ENCODE measurements around the gene IFNL4.
"Not testable (repeated sequence)": the region's sequence is repeated elsewhere in the genome, so short reads cannot be mapped to it uniquely, and the experiment has no call there.

IFNL4 gene

GRCh38 chr19:39248806-39249205 is at the start of gene IFNL4:
TSS of gene IFNL4 (minus strand) at chr19:39248856.
- DNase-seq = no peak

GRCh38 chr19:39297931-39298634 is 49.4 kb upstream of the IFNL4 start:
- DNase-seq = no peak

GRCh38 chr19:39296906-39297305 is 48.2 kb upstream of the IFNL4 start:
- peak in 2 of 3 experiments; percentile 5 to 11 for DNase-seq

GRCh38 chr19:39296055-39296645 is 47.5 kb upstream of the IFNL4 start, which contains the start of gene IFNL1:
TSS of gene IFNL1 (plus strand) at chr19:39296407. CDS start at chr19:39296422, 15 bp downstream.
- no peak for DNase-seq

GRCh38 chr19:39293394-39293793 is 44.7 kb upstream of the IFNL4 start:
- DNase-seq = no peak

GRCh38 chr19:39284032-39284431 is 35.4 kb upstream of the IFNL4 start:
- DNase-seq = no peak

- no peak for DNase-seq
These were observed 33.4 kb upstream of the IFNL4 start for GRCh38 chr19:39282021-39282420.

GRCh38 chr19:39277598-39277997 is 28.9 kb upstream of the IFNL4 start:
- no peak for DNase-seq

- DNase-seq = no peak
These were observed 28.1 kb upstream of the IFNL4 start for GRCh38 chr19:39276740-39277139.

GRCh38 chr19:39275578-39275977 is 26.9 kb upstream of the IFNL4 start:
- DNase-seq = no peak

GRCh38 chr19:39273859-39274258 is 25.2 kb upstream of the IFNL4 start:
- not testable (repeated sequence) for DNase-seq

GRCh38 chr19:39270036-39270871 is 21.6 kb upstream of the IFNL4 start:
- DNase-seq = peak in 1 of 3 experiments; percentile 43

- not testable (repeated sequence) for DNase-seq
These were observed 20.7 kb upstream of the IFNL4 start for GRCh38 chr19:39269369-39269768.

GRCh38 chr19:39268531-39269223 is 20.0 kb upstream of the IFNL4 start:
- DNase-seq = not testable (repeated sequence)

- DNase-seq = not testable (repeated sequence)
These were observed 19.4 kb upstream of the IFNL4 start, which contains the start of gene IFNL2 for GRCh38 chr19:39268085-39268484. TSS of gene IFNL2 (plus strand) at chr19:39268396. CDS start at chr19:39268569, 173 bp downstream.

GRCh38 chr19:39265321-39265916 is 16.8 kb upstream of the IFNL4 start:
- peak in 2 of 3 experiments; percentile 74 to 78 for DNase-seq

- DNase-seq = peak in 2 of 3 experiments; percentile 61 to 66
These were observed 15.9 kb upstream of the IFNL4 start for GRCh38 chr19:39264306-39265290.

- peak in 2 of 3 experiments; percentile 15 to 23 for DNase-seq
These were observed 15.3 kb upstream of the IFNL4 start for GRCh38 chr19:39263912-39264305.

- DNase-seq = no peak
These were observed 13.8 kb upstream of the IFNL4 start for GRCh38 chr19:39262496-39262895.

GRCh38 chr19:39261704-39262103 is 13.0 kb upstream of the IFNL4 start:
- DNase-seq = no peak

GRCh38 chr19:39257227-39257626 is 8.6 kb upstream of the IFNL4 start:
- no peak for DNase-seq
